Naive thymus-derived CD4-positive, alpha-beta T cell (primary cell): Measurements from ENCODE around the gene TMEM53. TPM values are rescaled to one million over a fixed set of nuclear protein-coding genes. Genes with fewer than 3 reads are reported as not detected.

ENCODE experiments used
- ATAC-seq: fragments of 150-1000 bp; cut with Tn5 transposase; 2 replicates; pipeline ENCODE4 v1.10.0; 2021; ENCODE audit warnings: mild to moderate bottlenecking, moderate library complexity
- CTCF ChIA-PET: fragments of 350-600 bp; sonication (Branson Sonifier 250); formaldehyde crosslinking; loops from one replicate; lab custom pipeline; 2021; ENCODE audit warnings: antibody characterized with exemption; lab: Charles Lee
- POLR2A ChIA-PET: fragments of 350-600 bp; sonication (Branson Sonifier 250); formaldehyde crosslinking; loops from one replicate; lab custom pipeline; 2021; ENCODE audit warnings: antibody characterized with exemption, inconsistent platforms; lab: Charles Lee
- DNase-seq, 9 donors: peaks; one replicate each; pipeline versions ENCODE4 v3.0.0 to v3.0.0-alpha.2; 2020 to 2022; ENCODE audit warnings: mixed read lengths in 1 of 9
- H3K27ac ChIP-seq: one replicate; pipeline ENCODE4 v1.7.0; 2013; ENCODE audit warnings: mild to moderate bottlenecking, low read depth, low read length, moderate library complexity
- H3K27me3 ChIP-seq, 2 donors: one replicate each; pipeline ENCODE4 v1.7.0; 2013; ENCODE audit warnings: low read length in 2 of 2, mild to moderate bottlenecking in 2 of 2, moderate library complexity in 2 of 2; ENCODE audit not compliant: control insufficient read depth in 2 of 2, insufficient read depth in 2 of 2
- H3K36me3 ChIP-seq, 3 experiments: 1 replicate in 2 of 3; 2 replicates in 1 of 3; pipeline ENCODE4 v1.7.0; 2013; ENCODE audit warnings: low read length in 3 of 3, mild to moderate bottlenecking in 3 of 3, moderate library complexity in 1 of 3; ENCODE audit not compliant: insufficient read depth in 3 of 3, control insufficient read depth in 2 of 3
- H3K4me1 ChIP-seq, 2 donors: one replicate each; pipeline ENCODE4 v1.7.0; 2013; ENCODE audit warnings: low read length in 2 of 2, mild to moderate bottlenecking in 2 of 2, moderate library complexity in 1 of 2; ENCODE audit not compliant: control insufficient read depth in 2 of 2, insufficient read depth in 2 of 2
- H3K4me3 ChIP-seq: 2 replicates; pipeline ENCODE4 v1.7.0; 2013; ENCODE audit warnings: mild to moderate bottlenecking, low read length
- H3K9me3 ChIP-seq, 3 experiments: 1 replicate in 2 of 3; 2 replicates in 1 of 3; pipeline ENCODE4 v1.7.0; 2013; ENCODE audit warnings: low read length in 3 of 3; ENCODE audit not compliant: control insufficient read depth in 2 of 3
- H3K27ac Mint-ChIP-seq, 9 donors: one replicate each; pipeline ENCODE4 v1.8.0; 2020 to 2022; ENCODE audit warnings: mixed read lengths in 9 of 9, mild to moderate bottlenecking in 8 of 9, moderate library complexity in 5 of 9, inconsistent platforms in 2 of 9
- H3K27me3 Mint-ChIP-seq, 5 donors: one replicate each; pipeline ENCODE4 v1.8.0; 2021 to 2022; ENCODE audit warnings: mixed read lengths in 5 of 5, mild to moderate bottlenecking in 1 of 5
- H3K36me3 Mint-ChIP-seq, 5 donors: one replicate each; pipeline ENCODE4 v1.8.0; 2020 to 2022; ENCODE audit warnings: mixed read lengths in 5 of 5, mild to moderate bottlenecking in 3 of 5, inconsistent platforms in 1 of 5
- H3K4me1 Mint-ChIP-seq, 7 donors: one replicate each; pipeline ENCODE4 v1.8.0; 2020 to 2022; ENCODE audit warnings: mixed read lengths in 7 of 7, mild to moderate bottlenecking in 3 of 7, inconsistent platforms in 1 of 7
- H3K4me3 Mint-ChIP-seq, 10 donors: one replicate each; pipeline ENCODE4 v1.8.0; 2020 to 2022; ENCODE audit warnings: mild to moderate bottlenecking in 10 of 10, mixed read lengths in 10 of 10, moderate library complexity in 6 of 10, inconsistent platforms in 2 of 10
- H3K9me3 Mint-ChIP-seq, 11 donors: one replicate each; pipeline ENCODE4 v1.8.0; 2020 to 2022; ENCODE audit warnings: mixed read lengths in 11 of 11, mild to moderate bottlenecking in 4 of 11, inconsistent platforms in 1 of 11, moderate library complexity in 1 of 11
- intact Hi-C, 2 donors: fragments of 100-400 bp; cut with micrococcal nuclease; formaldehyde crosslinking; loops; one replicate each; pipeline ENCODE4 v1.15.1; 2023
- polyA plus RNA-seq, 2 donors: library from polyadenylated mRNA; unstranded; fragments of 300-500 nt; fragmentation: Illumina TruSeq; gene quantifications; one replicate each; pipeline ENCODE4 v1.2.3, GENCODE V29; 2021
- total RNA-seq, 6 experiments: library from RNA in 5 of 6; stranded (reverse) in 5 of 6; gene quantifications; 1 replicate in 5 of 6; 2 replicates in 1 of 6; pipeline ENCODE4 v1.2.3 and lab custom pipeline; 2021 to 2026

Gene TMEM53
- total and polyA plus RNA-seq, 7 experiments from 2014 or later, result 1.6 to 3.5 (median 2.9) TPM

DNA sequence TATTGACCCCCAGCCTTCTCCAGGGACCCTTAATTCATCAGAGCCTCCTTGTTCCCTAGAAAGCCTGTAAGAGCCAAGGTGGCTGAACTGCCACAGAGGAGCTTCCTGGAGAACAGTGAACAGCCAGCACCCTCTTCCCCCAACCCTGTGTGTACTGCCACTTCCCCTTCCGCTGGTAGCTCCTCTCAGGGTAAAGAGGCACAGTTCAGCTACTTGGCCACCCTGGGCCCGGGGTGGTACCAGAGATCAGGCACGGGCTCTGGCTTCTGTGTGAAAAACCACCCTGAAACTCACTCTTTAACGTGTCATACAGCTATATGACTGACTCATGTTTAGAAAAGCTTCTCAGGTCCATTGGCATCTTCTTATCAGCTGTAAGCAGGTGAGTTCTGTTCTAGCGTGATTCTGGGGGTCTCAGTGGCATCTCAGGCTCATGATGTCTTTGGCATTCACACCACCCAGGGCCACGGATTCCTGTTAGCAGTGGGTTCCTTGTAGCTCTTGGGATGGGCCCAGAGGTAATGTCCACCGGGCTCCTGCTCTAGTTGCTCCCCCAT lies 22.6 kb upstream of the TMEM53 start:
- peak overlapping the region; percentile 71 for H3K27ac ChIP-seq
- peaks cover 6 to 15% of the 10 kb centered on the region in 2 donors for H3K4me1 ChIP-seq
- H3K27me3 Mint-ChIP-seq, result no peaks in the 10 kb centered on the region
- ATAC-seq, result peak; percentile 92
- peak overlapping the region; percentile 42 to 71 (median 62) for H3K4me3 Mint-ChIP-seq
- H3K36me3 ChIP-seq, result no peaks in the 10 kb centered on the region
- ChIA-PET POLR2A (interaction anchor here (0.5 to 3.0 kb wide), 16 partner anchors 8 to 860 kb away, joined by 3 to 15 read pairs (median 4); partner anchors contain the start of genes ARMH1, CCDC163, HECTD3 and MMACHC), CTCF (interaction anchor here (0.6 to 1.7 kb wide), 11 partner anchors 10 to 604 kb away, joined by 3 to 8 read pairs (median 3); partner anchors contain the start of genes ARMH1, RNU5D-1 and TMEM53)
- H3K27me3 ChIP-seq, result no peaks in the 10 kb centered on the region
- H3K9me3 ChIP-seq, result no peaks in the 10 kb centered on the region
- intact Hi-C loops, result loop anchor here in 1 of 2 donors (1.0 kb wide), 1 partner anchor 23 kb away; the partner anchor contains the start of genes ARMH1 and TMEM53
- no peak overlapping the region for H3K4me3 ChIP-seq
- no peaks in the 10 kb centered on the region for H3K36me3 Mint-ChIP-seq
- H3K4me1 Mint-ChIP-seq, result peaks cover 13 to 26% (median 17%) of the 10 kb centered on the region in 7 donors
- DNase-seq, result peak in 8 of 9 donors; percentile 20 to 58 (median 47)
- no peaks in the 10 kb centered on the region for H3K9me3 Mint-ChIP-seq
- peak overlapping the region; percentile 69 to 93 (median 84) for H3K27ac Mint-ChIP-seq

DNA sequence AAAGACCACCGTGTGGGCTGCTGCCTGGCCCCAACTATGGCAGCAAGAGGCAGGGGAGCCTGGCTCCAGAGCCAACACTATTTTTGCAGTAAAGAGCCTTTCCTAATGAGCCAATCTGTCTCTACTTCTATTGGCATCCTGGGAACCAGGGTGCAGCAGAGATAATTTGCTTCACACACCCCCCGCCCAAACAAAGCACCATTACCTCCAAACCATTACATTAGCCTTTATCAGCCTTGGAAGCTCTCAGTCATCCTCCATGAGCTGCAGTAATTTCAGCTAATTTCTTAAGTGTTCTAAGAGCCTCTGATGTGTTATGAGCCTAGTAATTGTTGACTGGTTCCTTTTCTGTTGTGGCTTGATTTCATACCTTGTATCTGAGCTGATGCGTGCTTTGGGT lies 21.8 kb upstream of the TMEM53 start:
- H3K27ac Mint-ChIP-seq, result peak overlapping the region; percentile 69 to 93 (median 84)
- peak overlapping the region in 2 of 10 donors; percentile 12 to 70 for H3K4me3 Mint-ChIP-seq

DNA sequence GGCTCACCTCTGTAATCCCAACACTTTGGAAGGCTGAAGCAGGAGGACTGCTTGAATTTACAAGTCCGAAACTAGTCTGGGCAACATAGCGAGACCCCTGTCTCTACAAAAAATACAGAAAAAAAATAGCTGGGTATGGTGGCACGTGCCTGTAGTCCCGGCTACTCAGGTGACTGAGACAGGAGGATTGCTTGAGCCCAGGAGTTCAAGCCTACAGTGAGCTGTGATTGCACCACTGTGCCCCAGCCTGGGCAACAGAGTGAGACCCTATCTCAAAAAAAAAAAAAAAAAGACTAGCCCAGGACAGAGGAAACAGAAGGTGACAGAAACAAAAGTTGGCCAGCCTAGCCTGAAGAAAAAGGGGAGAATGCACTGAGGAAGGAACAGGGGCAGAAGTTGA lies 21.4 kb upstream of the TMEM53 start:
- Mint-ChIP-seq H3K27ac (peak overlapping the region in 6 of 9 donors; percentile 39 to 92 (median 76)), H3K27me3 (peaks cover 0 to 5% (median 0%) of the 10 kb centered on the region in 5 donors), H3K4me1 (peaks cover 13 to 26% (median 20%) of the 10 kb centered on the region in 7 donors), H3K4me3 (peak overlapping the region in 1 of 10 donors; percentile 12), H3K9me3 (no peaks in the 10 kb centered on the region), H3K36me3 (peaks cover 0 to 4% (median 0%) of the 10 kb centered on the region in 5 donors)
- no peaks in the 10 kb centered on the region for H3K36me3 ChIP-seq
- no peaks in the 10 kb centered on the region for H3K9me3 ChIP-seq
- no peak overlapping the region for H3K4me3 ChIP-seq
- H3K4me1 ChIP-seq, result peaks cover 6 to 15% of the 10 kb centered on the region in 2 donors
- no peak for DNase-seq
- no peaks in the 10 kb centered on the region for H3K27me3 ChIP-seq
- ATAC-seq, result no peak
- CTCF ChIA-PET, result interaction anchor here (0.7 to 1.5 kb wide), 3 partner anchors 11 to 22 kb away, joined by 3 to 5 read pairs (median 3); partner anchors contain the start of genes ARMH1 and TMEM53
- POLR2A ChIA-PET, result interaction anchor here (1.3 to 3.0 kb wide), 4 partner anchors 11 to 64 kb away, joined by 3 to 15 read pairs (median 12); partner anchors contain the start of genes ARMH1 and TMEM53
- intact Hi-C loops, result loop anchor here in 1 of 2 donors (1.0 kb wide), 1 partner anchor 21 kb away; the partner anchor contains the start of genes ARMH1 and TMEM53
- no peak overlapping the region for H3K27ac ChIP-seq

More for the DNA sequence above, 21.8 kb upstream of the TMEM53 start:
- peaks cover 6 to 15% of the 10 kb centered on the region in 2 donors for H3K4me1 ChIP-seq
- Mint-ChIP-seq H3K27me3 (peaks cover 0 to 5% (median 0%) of the 10 kb centered on the region in 5 donors), H3K36me3 (peaks cover 0 to 4% (median 0%) of the 10 kb centered on the region in 5 donors), H3K9me3 (no peaks in the 10 kb centered on the region), H3K4me1 (peaks cover 13 to 26% (median 20%) of the 10 kb centered on the region in 7 donors)
- H3K27me3 ChIP-seq, result no peaks in the 10 kb centered on the region
- intact Hi-C loops, result loop anchor here in 1 of 2 donors (1.0 kb wide), 1 partner anchor 22 kb away; the partner anchor contains the start of genes ARMH1 and TMEM53
- no peak for ATAC-seq
- no peaks in the 10 kb centered on the region for H3K36me3 ChIP-seq
- CTCF ChIA-PET, result interaction anchor here (0.6 to 1.7 kb wide), 11 partner anchors 10 to 604 kb away, joined by 3 to 8 read pairs (median 3); partner anchors contain the start of genes ARMH1, RNU5D-1 and TMEM53
- no peak overlapping the region for H3K4me3 ChIP-seq
- H3K27ac ChIP-seq, result no peak overlapping the region
- H3K9me3 ChIP-seq, result no peaks in the 10 kb centered on the region
- POLR2A ChIA-PET, result interaction anchor here (0.7 to 3.0 kb wide), 9 partner anchors 10 to 804 kb away, joined by 3 to 15 read pairs (median 5); partner anchors contain the start of genes ARMH1, CCDC163, HECTD3 and MMACHC
- no peak for DNase-seq

- ATAC-seq (no peak), DNase-seq (no peak)
- Histone ChIP-seq H3K27ac (no peak overlapping the region), H3K4me1 (peaks cover 6 to 15% of the 10 kb centered on the region in 2 donors), H3K4me3 (no peak overlapping the region), H3K9me3 (no peaks in the 10 kb centered on the region), H3K36me3 (no peaks in the 10 kb centered on the region), H3K27me3 (no peaks in the 10 kb centered on the region)
- POLR2A ChIA-PET, result no interaction called here
- H3K4me3 Mint-ChIP-seq, result no peak overlapping the region
- peak overlapping the region in 4 of 9 donors; percentile 17 to 83 (median 66) for H3K27ac Mint-ChIP-seq
- no peaks in the 10 kb centered on the region for H3K9me3 Mint-ChIP-seq
- CTCF ChIA-PET, result interaction anchor here (0.7 kb wide), 1 partner anchor 12 kb away, joined by 3 read pairs; no protein-coding TSS in a partner anchor
- peaks cover 0 to 5% (median 0%) of the 10 kb centered on the region in 5 donors for H3K27me3 Mint-ChIP-seq
- H3K4me1 Mint-ChIP-seq, result peaks cover 13 to 26% (median 20%) of the 10 kb centered on the region in 7 donors
- intact Hi-C loops, result no loop called here
- H3K36me3 Mint-ChIP-seq, result peaks cover 0 to 4% (median 0%) of the 10 kb centered on the region in 5 donors
Observed at GRCh38 chr1:44694863-44695478, 20.7 kb upstream of the TMEM53 start.

DNA sequence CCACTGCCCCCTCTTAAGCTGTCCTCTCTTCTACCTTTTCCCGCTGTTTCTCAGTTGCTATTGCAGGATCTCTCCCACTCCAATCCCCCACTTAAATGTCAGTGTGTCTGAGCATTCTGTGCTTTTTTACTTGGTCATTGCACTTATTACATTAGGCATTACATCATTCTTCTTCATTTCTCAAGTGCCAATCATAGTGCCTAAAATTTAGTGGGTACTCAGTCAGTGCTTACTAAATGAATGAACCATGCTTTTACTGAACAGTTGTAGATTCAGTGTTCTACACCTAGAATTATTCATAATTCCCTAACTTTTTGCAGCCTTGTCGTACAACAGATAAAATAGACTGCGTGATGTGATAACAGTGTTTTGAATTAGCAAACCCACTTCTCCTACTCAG lies 19.6 kb upstream of the TMEM53 start:
- DNase-seq (no peak), ATAC-seq (no peak)
- ChIA-PET POLR2A (interaction anchor here (1.7 kb wide), 1 partner anchor 62 kb away, joined by 5 read pairs; no protein-coding TSS in a partner anchor), CTCF (no interaction called here)
- intact Hi-C loops, result no loop called here
- Histone ChIP-seq H3K4me1 (peaks cover 6 to 15% of the 10 kb centered on the region in 2 donors), H3K36me3 (no peaks in the 10 kb centered on the region), H3K9me3 (no peaks in the 10 kb centered on the region), H3K4me3 (no peak overlapping the region), H3K27ac (no peak overlapping the region), H3K27me3 (no peaks in the 10 kb centered on the region)
- Mint-ChIP-seq H3K4me1 (peaks cover 13 to 26% (median 20%) of the 10 kb centered on the region in 7 donors), H3K27me3 (peaks cover 0 to 5% (median 0%) of the 10 kb centered on the region in 5 donors), H3K27ac (no peak overlapping the region), H3K4me3 (no peak overlapping the region), H3K36me3 (peaks cover 0 to 4% (median 0%) of the 10 kb centered on the region in 5 donors), H3K9me3 (no peaks in the 10 kb centered on the region)

- POLR2A ChIA-PET, result interaction anchor here (1.7 kb wide), 1 partner anchor 62 kb away, joined by 5 read pairs; no protein-coding TSS in a partner anchor
Observed at GRCh38 chr1:44693159-44693558, 18.9 kb upstream of the TMEM53 start.

More at GRCh38 chr1:44693159-44693558, 18.9 kb upstream of the TMEM53 start:
- Mint-ChIP-seq H3K4me1 (peaks cover 13 to 26% (median 20%) of the 10 kb centered on the region in 7 donors), H3K9me3 (no peaks in the 10 kb centered on the region), H3K4me3 (no peak overlapping the region), H3K27me3 (peaks cover 0 to 5% (median 0%) of the 10 kb centered on the region in 5 donors), H3K36me3 (peaks cover 0 to 4% (median 0%) of the 10 kb centered on the region in 5 donors), H3K27ac (no peak overlapping the region)
- H3K27ac ChIP-seq, result no peak overlapping the region
- no peak for ATAC-seq
- H3K4me1 ChIP-seq, result peaks cover 6 to 15% of the 10 kb centered on the region in 2 donors
- CTCF ChIA-PET, result no interaction called here
- H3K27me3 ChIP-seq, result no peaks in the 10 kb centered on the region
- no peak for DNase-seq
- H3K9me3 ChIP-seq, result no peaks in the 10 kb centered on the region
- no peak overlapping the region for H3K4me3 ChIP-seq
- H3K36me3 ChIP-seq, result no peaks in the 10 kb centered on the region
- intact Hi-C loops, result no loop called here
